Natural killer cell (primary cell): Measurements from ENCODE around the gene MTMR6. TPM values are rescaled to one million over a fixed set of nuclear protein-coding genes. Genes with fewer than 3 reads are reported as not detected.

Experiments
- ATAC-seq, 3 donors: fragments of 150-1000 bp in 2 of 3; fragments of 200-7000 bp in 1 of 3; cut with Tn5 transposase; 1 replicate in 1 of 3; 2 replicates in 2 of 3; pipeline ENCODE4 v1.10.0; 2021; ENCODE audit warnings: mild to moderate bottlenecking in 2 of 3, moderate library complexity in 2 of 3
- DNase-seq, 2 donors: peaks; one replicate each; pipeline versions ENCODE4 v3.0.0 to v3.0.0-alpha.2; 2013 to 2021; ENCODE audit warnings: mixed read lengths in 1 of 2
- H3K27ac ChIP-seq: one replicate; pipeline ENCODE4 v1.5.1; 2013; ENCODE audit warnings: mild to moderate bottlenecking, low read length
- H3K27me3 ChIP-seq: one replicate; pipeline ENCODE4 v1.6.1; 2013; ENCODE audit warnings: low read length; ENCODE audit not compliant: control insufficient read depth, insufficient read depth
- H3K36me3 ChIP-seq: one replicate; pipeline ENCODE4 v1.6.1; 2013; ENCODE audit warnings: low read length; ENCODE audit not compliant: control insufficient read depth, insufficient read depth
- H3K4me1 ChIP-seq: one replicate; pipeline ENCODE4 v1.6.1; 2013; ENCODE audit warnings: low read length; ENCODE audit not compliant: control insufficient read depth, insufficient read depth
- H3K4me3 ChIP-seq: one replicate; pipeline ENCODE4 v1.5.1; 2013; ENCODE audit warnings: low read length
- H3K9me3 ChIP-seq: one replicate; pipeline ENCODE4 v1.6.1; 2013; ENCODE audit warnings: low read length; ENCODE audit not compliant: control insufficient read depth, insufficient read depth
- H3K27ac Mint-ChIP-seq, 2 donors: one replicate each; pipeline ENCODE4 v1.8.0; 2022; ENCODE audit warnings: mild to moderate bottlenecking in 2 of 2, mixed read lengths in 2 of 2, moderate library complexity in 1 of 2
- H3K27me3 Mint-ChIP-seq, 2 donors: one replicate each; pipeline ENCODE4 v1.8.0; 2022; ENCODE audit warnings: low read depth in 2 of 2, mixed read lengths in 2 of 2
- H3K36me3 Mint-ChIP-seq: one replicate; pipeline ENCODE4 v1.8.0; 2022; ENCODE audit warnings: mixed read lengths
- H3K4me1 Mint-ChIP-seq, 2 donors: one replicate each; pipeline ENCODE4 v1.8.0; 2022; ENCODE audit warnings: mixed read lengths in 2 of 2
- H3K4me3 Mint-ChIP-seq: one replicate; pipeline ENCODE4 v1.8.0; 2022; ENCODE audit warnings: mild to moderate bottlenecking, moderate library complexity, mixed read lengths
- H3K9me3 Mint-ChIP-seq, 2 donors: one replicate each; pipeline ENCODE4 v1.8.0; 2022; ENCODE audit warnings: mixed read lengths in 2 of 2
- WGBS: methylation state at CpG from one replicate; pipeline ENCODE4 v1.1.7; 2013; ENCODE audit warnings: missing lambda C conversion rate; ENCODE audit not compliant: insufficient coverage; 5-methylcytosine and 5-hydroxymethylcytosine counted together
- intact Hi-C: fragments of 100-400 bp; cut with micrococcal nuclease; formaldehyde crosslinking; loops from one replicate; pipeline ENCODE4 v1.14.2; 2022
- total RNA-seq, 4 donors: library from RNA; stranded (reverse); fragments of 120-200 nt in 1 of 4; gene quantifications; one replicate each; pipeline versions ENCODE4 v1.2.3 to v1.2.4, GENCODE V29; 2013 to 2022
- TF ChIP-seq, protein P1 (sequence below): fragments of 200-600 bp; IDR thresholded peaks from one replicate; pipeline ENCODE4 v1.8.0; 2022; ENCODE audit warnings: antibody characterized with exemption

The MTMR6 gene
- total RNA-seq, 3 donors from 2014 or later (not counting 1 experiment from before 2014, with no cell fraction given), result 16.4 to 18.1 (median 17.3) TPM

DNA sequence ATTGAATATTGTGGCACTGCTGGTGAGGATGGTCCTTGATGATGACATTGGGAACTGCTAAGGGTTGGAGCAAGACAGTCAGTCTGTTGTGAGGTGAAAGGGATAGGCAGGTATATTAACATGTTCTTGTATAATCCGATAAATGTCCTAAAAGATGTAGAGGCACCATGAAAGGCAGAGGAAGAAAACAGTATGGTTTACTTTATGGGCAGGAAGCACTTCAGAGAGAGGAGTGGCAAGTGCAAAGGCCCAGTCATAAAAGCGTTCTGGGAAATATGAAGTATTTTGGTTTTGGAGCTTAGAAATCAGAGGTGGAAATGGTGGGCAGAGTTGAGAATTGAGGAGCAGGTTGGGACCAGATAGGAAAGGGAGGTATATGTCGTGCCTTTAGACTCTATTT lies 23.6 kb upstream of the MTMR6 start:
- Mint-ChIP-seq H3K27me3 (no peaks in the 10 kb centered on the region), H3K36me3 (peaks cover 15% of the 10 kb centered on the region), H3K9me3 (no peaks in the 10 kb centered on the region), H3K4me1 (peaks cover 6 to 11% of the 10 kb centered on the region in 2 donors), H3K4me3 (no peak overlapping the region), H3K27ac (no peak overlapping the region)
- Histone ChIP-seq H3K4me3 (no peak overlapping the region), H3K36me3 (peaks cover 62% of the 10 kb centered on the region), H3K4me1 (no peaks in the 10 kb centered on the region), H3K9me3 (no peaks in the 10 kb centered on the region), H3K27ac (no peak overlapping the region), H3K27me3 (no peaks in the 10 kb centered on the region)
- DNase-seq, result no peak
- intact Hi-C loops, result no loop called here
- no peak for ATAC-seq
- WGBS, result 97% methylated on average over 3 of the region's 3 CpGs
- TF ChIP-seq, protein P1, sequence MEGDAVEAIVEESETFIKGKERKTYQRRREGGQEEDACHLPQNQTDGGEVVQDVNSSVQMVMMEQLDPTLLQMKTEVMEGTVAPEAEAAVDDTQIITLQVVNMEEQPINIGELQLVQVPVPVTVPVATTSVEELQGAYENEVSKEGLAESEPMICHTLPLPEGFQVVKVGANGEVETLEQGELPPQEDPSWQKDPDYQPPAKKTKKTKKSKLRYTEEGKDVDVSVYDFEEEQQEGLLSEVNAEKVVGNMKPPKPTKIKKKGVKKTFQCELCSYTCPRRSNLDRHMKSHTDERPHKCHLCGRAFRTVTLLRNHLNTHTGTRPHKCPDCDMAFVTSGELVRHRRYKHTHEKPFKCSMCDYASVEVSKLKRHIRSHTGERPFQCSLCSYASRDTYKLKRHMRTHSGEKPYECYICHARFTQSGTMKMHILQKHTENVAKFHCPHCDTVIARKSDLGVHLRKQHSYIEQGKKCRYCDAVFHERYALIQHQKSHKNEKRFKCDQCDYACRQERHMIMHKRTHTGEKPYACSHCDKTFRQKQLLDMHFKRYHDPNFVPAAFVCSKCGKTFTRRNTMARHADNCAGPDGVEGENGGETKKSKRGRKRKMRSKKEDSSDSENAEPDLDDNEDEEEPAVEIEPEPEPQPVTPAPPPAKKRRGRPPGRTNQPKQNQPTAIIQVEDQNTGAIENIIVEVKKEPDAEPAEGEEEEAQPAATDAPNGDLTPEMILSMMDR, result no peak

DNA sequence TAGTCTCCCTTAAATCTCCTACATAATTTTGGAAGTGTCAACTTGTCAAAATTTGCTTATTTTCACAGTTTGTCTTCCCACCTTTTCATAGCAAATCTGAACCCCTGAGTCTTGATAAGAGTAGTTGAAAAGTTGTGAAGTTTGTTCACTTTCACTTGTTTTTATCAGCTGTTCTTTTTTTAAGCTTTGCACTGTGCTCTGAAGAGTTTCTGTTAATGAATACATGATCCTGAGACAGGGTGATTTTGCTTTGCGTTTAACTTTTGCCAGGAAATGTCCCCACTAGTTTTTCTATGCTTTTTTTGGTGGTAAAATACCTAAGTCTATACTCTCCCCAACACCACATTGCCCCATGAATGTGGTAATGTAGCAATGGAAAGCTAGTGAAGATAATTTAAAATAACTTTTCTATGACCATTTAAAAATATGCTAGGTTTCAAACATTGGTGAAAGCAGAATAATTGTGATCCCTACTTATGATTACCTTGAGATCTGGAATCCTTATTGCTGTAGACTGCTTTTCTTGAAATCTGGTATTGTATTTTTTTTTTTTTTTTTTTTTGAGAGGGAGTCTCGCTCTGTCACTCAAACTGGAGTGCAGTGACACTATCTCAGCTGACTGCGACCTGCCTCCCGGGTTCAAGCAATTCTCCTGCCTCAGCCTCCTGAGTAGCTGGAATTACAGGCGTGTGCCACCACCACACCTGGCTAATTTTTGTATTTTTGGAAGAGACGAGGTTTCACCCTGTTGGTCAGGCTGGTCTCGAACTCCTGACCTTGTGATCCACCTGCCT lies 19.6 kb upstream of the MTMR6 start:
- H3K4me3 Mint-ChIP-seq, result no peak overlapping the region
- DNase-seq, result no peak
- intact Hi-C loops, result no loop called here
- no peaks in the 10 kb centered on the region for H3K27me3 Mint-ChIP-seq
- H3K36me3 ChIP-seq, result peaks cover 25% of the 10 kb centered on the region
- no peaks in the 10 kb centered on the region for H3K9me3 ChIP-seq
- WGBS, result 98% methylated on average over 6 of the region's 7 CpGs
- H3K27ac Mint-ChIP-seq, result no peak overlapping the region
- no peaks in the 10 kb centered on the region for H3K9me3 Mint-ChIP-seq
- TF ChIP-seq, protein P1, result no peak
- H3K27ac ChIP-seq, result no peak overlapping the region
- peaks cover 3% of the 10 kb centered on the region for H3K4me1 ChIP-seq
- H3K27me3 ChIP-seq, result no peaks in the 10 kb centered on the region
- ATAC-seq, result no peak
- H3K36me3 Mint-ChIP-seq, result peaks cover 9% of the 10 kb centered on the region
- peaks cover 29 to 32% of the 10 kb centered on the region in 2 donors for H3K4me1 Mint-ChIP-seq
- H3K4me3 ChIP-seq, result no peak overlapping the region

DNA sequence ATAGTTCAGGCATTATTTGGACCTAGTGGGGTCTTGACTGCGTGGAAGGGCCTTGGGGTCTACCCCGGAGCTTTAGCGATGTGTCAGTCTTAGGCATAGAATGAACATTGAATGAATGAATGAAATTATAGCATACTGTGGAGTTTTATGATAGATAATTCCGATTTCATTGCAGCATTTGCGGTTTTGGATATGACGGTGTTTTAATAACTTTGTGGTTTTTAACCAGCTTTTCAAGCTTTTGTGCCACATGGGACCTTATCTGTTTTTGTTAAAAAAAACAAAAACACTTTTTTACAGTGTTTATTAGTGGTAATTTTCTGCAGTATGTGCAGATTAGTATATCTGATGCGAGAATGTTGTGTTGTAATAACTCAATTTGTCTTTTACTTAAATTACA lies 14.8 kb upstream of the MTMR6 start:
- intact Hi-C loops, result loop anchor here (5.0 kb wide), 2 partner anchors 380 to 950 kb away; partner anchors contain the start of gene CDK8
- ATAC-seq (no peak), DNase-seq (no peak)
- Mint-ChIP-seq H3K4me3 (peak overlapping the region; percentile 90), H3K36me3 (no peaks in the 10 kb centered on the region), H3K4me1 (peaks cover 34 to 40% of the 10 kb centered on the region in 2 donors), H3K27ac (peak overlapping the region; percentile 91 to 94), H3K9me3 (no peaks in the 10 kb centered on the region), H3K27me3 (peaks cover 6 to 13% of the 10 kb centered on the region in 2 donors)
- Histone ChIP-seq H3K9me3 (no peaks in the 10 kb centered on the region), H3K27me3 (peaks cover under 1% of the 10 kb centered on the region), H3K36me3 (no peaks in the 10 kb centered on the region), H3K4me1 (peaks cover 13% of the 10 kb centered on the region), H3K27ac (peak overlapping the region; percentile 93), H3K4me3 (peak overlapping the region; percentile 88)
- WGBS, result 3% methylated on average over 7 of the region's 7 CpGs
- TF ChIP-seq, protein P1, result no peak
